ENCODE measurements around the gene DAP. TPM values are rescaled to one million over a fixed set of nuclear protein-coding genes. Genes with fewer than 3 reads are reported as not detected.

The DAP gene
- total and polyA plus RNA-seq, 10 of the 15 experiments (the other 5 are each of a cell fraction or from before 2014, with no cell fraction given) = 12.9 to 130 (median 49.9) TPM

DNA sequence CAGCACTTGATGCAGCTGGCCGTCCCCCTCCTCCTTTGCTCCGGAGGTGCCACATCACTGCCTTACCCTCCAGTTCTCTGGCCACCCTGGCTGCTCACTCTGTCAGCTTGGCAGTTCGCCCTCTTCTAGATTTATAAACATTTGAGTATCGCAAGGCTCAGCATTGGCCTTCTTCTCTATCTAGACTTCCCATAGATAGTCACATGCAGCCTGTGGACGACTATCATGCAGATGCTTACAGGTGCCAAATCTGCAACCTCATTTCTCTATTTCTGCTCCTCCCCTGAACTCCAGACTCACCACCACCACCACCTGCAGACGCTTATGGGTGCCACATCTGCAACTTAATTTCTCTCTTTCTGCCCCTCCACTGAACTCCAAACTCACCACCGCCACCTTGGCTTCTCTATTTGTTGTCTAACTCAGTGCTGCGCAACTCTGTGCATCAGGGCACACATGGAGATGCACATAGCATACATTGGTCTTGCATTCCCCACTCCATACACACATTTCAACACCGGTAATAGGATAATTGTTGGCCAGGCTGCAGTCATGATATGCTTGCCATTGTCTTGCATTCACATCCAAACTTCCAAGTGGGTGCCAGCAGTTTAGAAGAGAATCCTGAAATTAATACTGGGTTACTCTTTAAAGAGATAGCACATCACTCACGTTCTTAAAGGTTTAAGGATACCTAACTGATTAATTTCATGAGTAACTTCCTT, 1.9 kb upstream of the DAP start:
- TF ChIP-seq ZSCAN29 (IDR thresholded peaks at IDR 0.05) = no peak
- no peak for TF ChIP-seq CTCF (IDR thresholded peaks at IDR 0.05 in 2 of 3, conservative IDR thresholded peaks at IDR 0.05 in 1 of 3; ENCODE audit: control insufficient read depth in 2 of 3, extremely low read depth in 1 of 3, insufficient read depth in 1 of 3, low read depth in 3 of 3, low read length in 3 of 3)
- no peak for TF ChIP-seq SIN3A (IDR thresholded peaks at IDR 0.05; ENCODE audit: low read depth, low read length)
- no peak for TF ChIP-seq TAF1 (IDR thresholded peaks at IDR 0.05; ENCODE audit: borderline replicate concordance, low read depth, low read length)
- TF ChIP-seq, protein P1, sequence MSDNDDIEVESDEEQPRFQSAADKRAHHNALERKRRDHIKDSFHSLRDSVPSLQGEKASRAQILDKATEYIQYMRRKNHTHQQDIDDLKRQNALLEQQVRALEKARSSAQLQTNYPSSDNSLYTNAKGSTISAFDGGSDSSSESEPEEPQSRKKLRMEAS (IDR thresholded peaks at IDR 0.05; ENCODE audit: low read depth, low read length) = no peak
- TF ChIP-seq POLR2AphosphoS2 (IDR thresholded peaks at IDR 0.05; ENCODE audit: low read depth, low read length) = no peak
- no peak for TF ChIP-seq PAX8 (IDR thresholded peaks at IDR 0.05)
- no peak for TF ChIP-seq RCOR1 (conservative IDR thresholded peaks at IDR 0.05; ENCODE audit: low read depth, low read length)
- no peak for TF ChIP-seq CBX5 (IDR thresholded peaks at IDR 0.05; ENCODE audit: low read depth)
- no peak for TF ChIP-seq KDM1A (IDR thresholded peaks at IDR 0.05; ENCODE audit: borderline replicate concordance)
- no peak for TF ChIP-seq ZNF622 (IDR thresholded peaks at IDR 0.05)
- no peak for TF ChIP-seq MYB (IDR thresholded peaks at IDR 0.05; ENCODE audit: borderline replicate concordance, low read depth, low read length)
- no peak for TF ChIP-seq MEF2B (IDR thresholded peaks at IDR 0.05; ENCODE audit: partially characterized antibody, poor library complexity, severe bottlenecking)
- TF ChIP-seq USF1 (IDR thresholded peaks at IDR 0.05; ENCODE audit: borderline replicate concordance, extremely low read length, insufficient read depth, low read depth, low read length) = no peak
- no peak for TF ChIP-seq GABPA (IDR thresholded peaks at IDR 0.05; ENCODE audit: low read depth)
- no peak for TF ChIP-seq HDAC6 (IDR thresholded peaks at IDR 0.05; ENCODE audit: unreplicated experiment)
- TF ChIP-seq RAD51 (IDR thresholded peaks at IDR 0.05) = no peak
- no peak for TF ChIP-seq SKIL (IDR thresholded peaks at IDR 0.05; ENCODE audit: low read depth, poor library complexity, severe bottlenecking)
- no peak for TF ChIP-seq SMAD5 (IDR thresholded peaks at IDR 0.05; ENCODE audit: low read depth)
- Histone ChIP-seq H3K27ac (ENCODE audit: control insufficient read depth, insufficient read depth) (no peak overlapping the region), H3K4me2 (ENCODE audit: control insufficient read depth, insufficient read depth) (no peak overlapping the region), H3K4me3 (no peak overlapping the region), H3K4me1 (ENCODE audit: control insufficient read depth, insufficient read depth, low read length) (peaks cover 9% of the 10 kb centered on the region), H3K9me3 (replicated peaks; ENCODE audit: control insufficient read depth, insufficient read depth, low read length) (no peaks in the 10 kb centered on the region), H4K20me1 (ENCODE audit: control insufficient read depth, insufficient read depth) (no peaks in the 10 kb centered on the region), H2AFZ (ENCODE audit: control insufficient read depth, low read depth, low read length) (no peak overlapping the region), H3K27me3 (replicated peaks in 1 of 2; ENCODE audit: control insufficient read depth in 2 of 2, insufficient read depth in 2 of 2, low read length in 1 of 2) (no peaks in the 10 kb centered on the region), H3K79me2 (ENCODE audit: control insufficient read depth, insufficient read depth, low read length) (peaks cover 30% of the 10 kb centered on the region), H3K36me3 (ENCODE audit: control insufficient read depth in 2 of 2, insufficient read depth in 2 of 2, low read length in 1 of 2) (no peaks in the 10 kb centered on the region), H3K9ac (ENCODE audit: control insufficient read depth, insufficient read depth, low read length) (no peak overlapping the region)
- in situ Hi-C loops (cut with MboI) = no loop called here
- ChIA-PET POLR2A (no interaction called here), CTCF (interaction anchor here (0.9 kb wide), 1 partner anchor 60 kb away, joined by 3 read pairs; no protein-coding TSS in a partner anchor), RAD21 (ENCODE audit: unreplicated experiment) (no interaction called here), SMC1A (ENCODE audit: uncharacterized antibody, unreplicated experiment) (no interaction called here)
- DNase-seq (ENCODE audit: low read depth, low spot score) (no peak), FAIRE-seq (no peak), ATAC-seq (no peak)
- 84% methylated on average over 10 of the region's 10 CpGs for WGBS (ENCODE audit: insufficient coverage, insufficient replicate concordance, low lambda C conversion rate, missing lambda C conversion rate)
- intact Hi-C loops (cut with micrococcal nuclease; ENCODE audit: unreplicated experiment) = loop anchor here (5.0 to 10.0 kb wide), 2 partner anchors 408 to 511 kb away; partner anchors contain the start of genes CCT5 and MARCHF6
- BruUV-seq (replicated peaks) = no TSS peak

Data from GM12878 (cell line).